GM19099 (cell line): Measurements from ENCODE around the gene LIPG.

Experiments
- POLR2A ChIP-seq: IDR thresholded peaks from 3 replicates; pipeline ENCODE4 v1.6.1; 2011; ENCODE audit warnings: low read depth; ENCODE audit not compliant: insufficient read length; ENCODE audit errors: extremely low read depth

LIPG gene

GRCh38 chr18:49561289-49562193, at the start of gene LIPG:
LIPG (plus strand) TSS chr18:49562057; CDS start chr18:49562309, 252 bp downstream.
- peak; percentile 52 for TF ChIP-seq POLR2A

- TF ChIP-seq POLR2A = no peak
Measured at GRCh38 chr18:49514577-49514976, 47.3 kb upstream of the LIPG start.

- no peak for TF ChIP-seq POLR2A
Measured at GRCh38 chr18:49515516-49515915, 46.3 kb upstream of the LIPG start.

- TF ChIP-seq POLR2A = no peak
Measured at GRCh38 chr18:49517483-49517882, 44.4 kb upstream of the LIPG start.

GRCh38 chr18:49519101-49519971, 42.5 kb upstream of the LIPG start:
- no peak for TF ChIP-seq POLR2A

GRCh38 chr18:49520661-49521145, 41.2 kb upstream of the LIPG start:
- TF ChIP-seq POLR2A = no peak

GRCh38 chr18:49521216-49521835, 40.5 kb upstream of the LIPG start:
- no peak for TF ChIP-seq POLR2A

GRCh38 chr18:49524349-49524748, 37.5 kb upstream of the LIPG start:
- no peak for TF ChIP-seq POLR2A

- no peak for TF ChIP-seq POLR2A
Measured at GRCh38 chr18:49524951-49525350, 36.9 kb upstream of the LIPG start.

- no peak for TF ChIP-seq POLR2A
Measured at GRCh38 chr18:49525981-49526380, 35.9 kb upstream of the LIPG start.

GRCh38 chr18:49527631-49528327, 34.1 kb upstream of the LIPG start:
- no peak for TF ChIP-seq POLR2A

GRCh38 chr18:49529596-49529995, 32.3 kb upstream of the LIPG start:
- no peak for TF ChIP-seq POLR2A

GRCh38 chr18:49531678-49532153, 30.1 kb upstream of the LIPG start:
- no peak for TF ChIP-seq POLR2A
